ENCODE results near the gene KSR1.

The KSR1 gene

GRCh38 chr17:27450416-27450815, 5.8 kb upstream of the KSR1 start:
- no peak for TF ChIP-seq PPARA (CRISPR knock-in tag; IDR thresholded peaks at IDR 0.05; ENCODE audit: borderline replicate concordance)
- ATAC-seq, result no peak

- TF ChIP-seq ISL1 (CRISPR knock-in tag; IDR thresholded peaks at IDR 0.05) (no peak), ZNF8 (CRISPR knock-in tag; IDR thresholded peaks at IDR 0.05) (no peak), POU6F1 (CRISPR knock-in tag; IDR thresholded peaks at IDR 0.05; ENCODE audit: borderline replicate concordance, low read depth) (no peak), RARB (CRISPR knock-in tag; IDR thresholded peaks at IDR 0.05) (no peak), TOX (CRISPR knock-in tag; IDR thresholded peaks at IDR 0.05; ENCODE audit: borderline replicate concordance) (no peak), ZFP3 (CRISPR knock-in tag; IDR thresholded peaks at IDR 0.05) (no peak), ZFP30 (CRISPR knock-in tag; IDR thresholded peaks at IDR 0.05) (no peak)
- no peak for ATAC-seq
These were observed 4.3 kb upstream of the KSR1 start for GRCh38 chr17:27451906-27452305.

GRCh38 chr17:27452828-27453227, 3.4 kb upstream of the KSR1 start:
- no peak for ATAC-seq
- TF ChIP-seq PATZ1 (CRISPR knock-in tag; IDR thresholded peaks at IDR 0.05; ENCODE audit: borderline replicate concordance) (no peak), ZNF565 (CRISPR knock-in tag; conservative IDR thresholded peaks at IDR 0.05; ENCODE audit: low read depth) (no peak), GLIS3 (CRISPR knock-in tag; IDR thresholded peaks at IDR 0.05) (no peak), RARB (CRISPR knock-in tag; IDR thresholded peaks at IDR 0.05) (no peak), ZNF70 (CRISPR knock-in tag; IDR thresholded peaks at IDR 0.05) (no peak), CSRNP3 (CRISPR knock-in tag; IDR thresholded peaks at IDR 0.05) (no peak)

GRCh38 chr17:27453471-27453870, 2.8 kb upstream of the KSR1 start:
- no peak for ATAC-seq
- no peak for TF ChIP-seq GLIS3 (CRISPR knock-in tag; IDR thresholded peaks at IDR 0.05)
- no peak for TF ChIP-seq POU6F1 (CRISPR knock-in tag; IDR thresholded peaks at IDR 0.05; ENCODE audit: borderline replicate concordance, low read depth)
- no peak for TF ChIP-seq TCF4 (CRISPR knock-in tag; IDR thresholded peaks at IDR 0.05; ENCODE audit: borderline replicate concordance)
- TF ChIP-seq SNAI2 (CRISPR knock-in tag; IDR thresholded peaks at IDR 0.05), result no peak
- TF ChIP-seq ZC3H10 (CRISPR knock-in tag; IDR thresholded peaks at IDR 0.05), result no peak
- no peak for TF ChIP-seq TSHZ2 (CRISPR knock-in tag; IDR thresholded peaks at IDR 0.05)
- no peak for TF ChIP-seq ZNF8 (CRISPR knock-in tag; IDR thresholded peaks at IDR 0.05)
- TF ChIP-seq CSRNP3 (CRISPR knock-in tag; IDR thresholded peaks at IDR 0.05), result no peak
- no peak for TF ChIP-seq ESRRG (CRISPR knock-in tag; IDR thresholded peaks at IDR 0.05)
- no peak for TF ChIP-seq BACH2 (CRISPR knock-in tag; IDR thresholded peaks at IDR 0.05; ENCODE audit: borderline replicate concordance)

All from SK-N-SH treated with all-trans-retinoic acid at 6 μM for 48 hours (cell line).